ENCODE results near the gene PCSK6. TPM values are rescaled to one million over a fixed set of nuclear protein-coding genes. Genes with fewer than 3 reads are reported as not detected.

PCSK6 gene
- total RNA-seq, 2 donors from 2014 or later = 5.1 to 8.8 TPM

DNA sequence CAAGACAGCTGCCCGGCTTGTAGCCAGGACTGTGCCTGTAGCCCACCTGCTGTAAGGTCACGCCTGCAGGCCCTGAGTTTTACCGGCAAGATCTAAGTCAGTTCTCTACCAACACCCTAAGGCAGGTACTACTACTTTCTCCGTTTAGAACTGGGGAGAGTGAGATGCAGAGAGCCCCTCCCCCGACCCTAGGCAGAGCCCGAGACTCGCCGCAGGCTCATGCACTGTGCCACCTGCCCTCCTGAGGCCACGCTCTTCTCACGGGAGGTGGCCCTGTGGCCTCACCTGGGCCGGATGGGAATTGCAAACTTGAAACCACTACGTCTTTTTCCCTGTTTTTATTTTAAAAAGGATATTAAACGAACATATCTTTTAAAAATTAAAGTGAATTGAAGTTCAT is 36.9 kb upstream of the PCSK6 start:
- no peak overlapping the region for H3K27ac ChIP-seq
- no peak for ATAC-seq (ENCODE audit: insufficient number of reproducible peaks, low FRiP score, low read depth)
- H3K9me3 ChIP-seq = no peaks in the 10 kb centered on the region

DNA sequence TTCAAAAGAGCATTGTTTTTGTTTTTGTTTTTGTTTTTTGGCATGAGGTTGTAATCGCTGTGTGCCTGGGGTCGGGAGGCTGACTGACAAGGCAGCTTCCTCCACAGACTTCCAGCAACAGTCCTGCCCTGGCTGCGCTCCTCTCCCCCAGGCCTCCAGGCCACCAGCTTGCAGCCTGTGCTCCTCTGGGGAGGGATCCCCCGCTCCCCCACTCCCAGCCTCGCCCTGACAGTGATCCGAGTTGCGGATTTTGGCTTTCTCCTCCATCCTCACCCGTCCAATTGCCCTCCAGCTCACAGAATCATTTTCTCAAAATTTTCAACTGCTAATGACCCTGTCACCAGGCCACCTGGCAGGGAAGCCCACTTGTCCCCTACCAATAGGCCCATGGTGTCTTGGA is 36.5 kb upstream of the PCSK6 start:
- H3K9me3 ChIP-seq = no peaks in the 10 kb centered on the region
- no peaks in the 10 kb centered on the region for H3K36me3 ChIP-seq
- TF ChIP-seq, protein P1, sequence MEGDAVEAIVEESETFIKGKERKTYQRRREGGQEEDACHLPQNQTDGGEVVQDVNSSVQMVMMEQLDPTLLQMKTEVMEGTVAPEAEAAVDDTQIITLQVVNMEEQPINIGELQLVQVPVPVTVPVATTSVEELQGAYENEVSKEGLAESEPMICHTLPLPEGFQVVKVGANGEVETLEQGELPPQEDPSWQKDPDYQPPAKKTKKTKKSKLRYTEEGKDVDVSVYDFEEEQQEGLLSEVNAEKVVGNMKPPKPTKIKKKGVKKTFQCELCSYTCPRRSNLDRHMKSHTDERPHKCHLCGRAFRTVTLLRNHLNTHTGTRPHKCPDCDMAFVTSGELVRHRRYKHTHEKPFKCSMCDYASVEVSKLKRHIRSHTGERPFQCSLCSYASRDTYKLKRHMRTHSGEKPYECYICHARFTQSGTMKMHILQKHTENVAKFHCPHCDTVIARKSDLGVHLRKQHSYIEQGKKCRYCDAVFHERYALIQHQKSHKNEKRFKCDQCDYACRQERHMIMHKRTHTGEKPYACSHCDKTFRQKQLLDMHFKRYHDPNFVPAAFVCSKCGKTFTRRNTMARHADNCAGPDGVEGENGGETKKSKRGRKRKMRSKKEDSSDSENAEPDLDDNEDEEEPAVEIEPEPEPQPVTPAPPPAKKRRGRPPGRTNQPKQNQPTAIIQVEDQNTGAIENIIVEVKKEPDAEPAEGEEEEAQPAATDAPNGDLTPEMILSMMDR (IDR thresholded peaks at IDR 0.05) = no peak
- DNase-seq (ENCODE audit: low spot score) (no peak), ATAC-seq (ENCODE audit: insufficient number of reproducible peaks, low FRiP score, low read depth) (no peak)
- H3K27me3 ChIP-seq (replicated peaks; ENCODE audit: insufficient read depth) = no peaks in the 10 kb centered on the region
- no peak overlapping the region for H3K27ac ChIP-seq
- no peaks in the 10 kb centered on the region for H3K4me1 ChIP-seq (ENCODE audit: control insufficient read depth in 1 of 2, low read depth in 2 of 2)
- no peak overlapping the region for H3K4me3 ChIP-seq

More for the DNA sequence above, 36.9 kb upstream of the PCSK6 start:
- Histone ChIP-seq H3K36me3 (no peaks in the 10 kb centered on the region), H3K4me3 (no peak overlapping the region), H3K4me1 (ENCODE audit: control insufficient read depth in 1 of 2, low read depth in 2 of 2) (no peaks in the 10 kb centered on the region), H3K27me3 (replicated peaks; ENCODE audit: insufficient read depth) (no peaks in the 10 kb centered on the region)
- DNase-seq (ENCODE audit: low spot score) = no peak
- TF ChIP-seq, protein P1 (IDR thresholded peaks at IDR 0.05) = no peak

DNA sequence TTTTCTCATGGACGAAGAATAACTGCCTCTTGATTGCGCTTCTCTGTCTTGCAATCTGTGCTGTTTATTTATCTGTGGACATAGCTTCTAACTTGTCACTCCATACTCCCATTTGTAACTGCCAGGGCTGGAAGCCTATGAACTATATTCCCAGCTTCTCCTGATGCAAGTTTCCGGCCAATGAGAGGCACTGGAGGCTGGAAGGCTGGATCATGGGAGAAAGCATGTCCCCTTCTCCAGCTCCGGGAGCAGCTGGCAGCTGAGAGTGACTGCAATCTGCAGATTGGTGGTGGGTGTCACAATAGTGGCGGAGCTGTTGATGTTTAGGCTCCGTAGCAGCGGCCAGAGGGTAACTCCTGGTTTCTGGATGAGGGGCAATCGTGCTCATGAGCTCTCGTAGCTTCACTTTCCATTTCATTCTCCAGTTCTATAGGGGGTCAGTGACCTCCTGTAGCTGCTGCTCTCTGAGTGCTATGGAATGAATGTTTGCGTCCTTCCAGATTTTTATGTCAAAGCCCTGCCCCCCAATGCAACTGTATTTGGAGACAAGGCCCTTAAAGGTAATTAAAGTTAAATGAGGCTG is 35.7 kb upstream of the PCSK6 start:
- no peak overlapping the region for H3K27ac ChIP-seq
- ATAC-seq (ENCODE audit: insufficient number of reproducible peaks, low FRiP score, low read depth) = no peak
- no peak overlapping the region for H3K4me3 ChIP-seq
- H3K36me3 ChIP-seq = no peaks in the 10 kb centered on the region
- TF ChIP-seq, protein P1 (IDR thresholded peaks at IDR 0.05) = no peak
- no peaks in the 10 kb centered on the region for H3K9me3 ChIP-seq
- DNase-seq (ENCODE audit: low spot score) = no peak
- no peaks in the 10 kb centered on the region for H3K27me3 ChIP-seq (replicated peaks; ENCODE audit: insufficient read depth)
- no peaks in the 10 kb centered on the region for H3K4me1 ChIP-seq (ENCODE audit: control insufficient read depth in 1 of 2, low read depth in 2 of 2)

DNA sequence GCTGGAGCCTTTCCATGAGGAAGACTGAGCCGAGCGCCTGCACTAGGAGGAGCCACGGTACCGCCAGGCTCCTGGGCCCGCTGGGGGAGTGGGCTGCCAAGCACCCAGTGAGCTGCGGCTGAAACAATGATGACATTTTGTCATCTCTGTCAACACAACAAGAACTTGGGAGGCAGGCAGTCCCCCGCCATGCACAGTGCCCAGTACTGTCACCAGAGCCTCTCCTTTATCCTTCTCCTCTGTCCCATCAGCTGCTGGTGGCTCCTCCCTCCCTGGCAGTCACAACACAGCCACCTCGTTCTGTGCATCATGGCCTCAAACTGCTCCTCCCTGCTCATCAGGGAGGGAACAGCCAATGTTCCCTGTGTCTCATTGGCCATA is 34.0 kb upstream of the PCSK6 start:
- no peaks in the 10 kb centered on the region for H3K27me3 ChIP-seq (replicated peaks; ENCODE audit: insufficient read depth)
- no peak for ATAC-seq (ENCODE audit: insufficient number of reproducible peaks, low FRiP score, low read depth)
- H3K4me3 ChIP-seq = no peak overlapping the region
- H3K9me3 ChIP-seq = peaks cover under 1% of the 10 kb centered on the region
- TF ChIP-seq, protein P1 (IDR thresholded peaks at IDR 0.05) = no peak
- no peak overlapping the region for H3K27ac ChIP-seq
- DNase-seq (ENCODE audit: low spot score) = no peak
- H3K4me1 ChIP-seq (ENCODE audit: control insufficient read depth in 1 of 2, low read depth in 2 of 2) = no peaks in the 10 kb centered on the region
- no peaks in the 10 kb centered on the region for H3K36me3 ChIP-seq

DNA sequence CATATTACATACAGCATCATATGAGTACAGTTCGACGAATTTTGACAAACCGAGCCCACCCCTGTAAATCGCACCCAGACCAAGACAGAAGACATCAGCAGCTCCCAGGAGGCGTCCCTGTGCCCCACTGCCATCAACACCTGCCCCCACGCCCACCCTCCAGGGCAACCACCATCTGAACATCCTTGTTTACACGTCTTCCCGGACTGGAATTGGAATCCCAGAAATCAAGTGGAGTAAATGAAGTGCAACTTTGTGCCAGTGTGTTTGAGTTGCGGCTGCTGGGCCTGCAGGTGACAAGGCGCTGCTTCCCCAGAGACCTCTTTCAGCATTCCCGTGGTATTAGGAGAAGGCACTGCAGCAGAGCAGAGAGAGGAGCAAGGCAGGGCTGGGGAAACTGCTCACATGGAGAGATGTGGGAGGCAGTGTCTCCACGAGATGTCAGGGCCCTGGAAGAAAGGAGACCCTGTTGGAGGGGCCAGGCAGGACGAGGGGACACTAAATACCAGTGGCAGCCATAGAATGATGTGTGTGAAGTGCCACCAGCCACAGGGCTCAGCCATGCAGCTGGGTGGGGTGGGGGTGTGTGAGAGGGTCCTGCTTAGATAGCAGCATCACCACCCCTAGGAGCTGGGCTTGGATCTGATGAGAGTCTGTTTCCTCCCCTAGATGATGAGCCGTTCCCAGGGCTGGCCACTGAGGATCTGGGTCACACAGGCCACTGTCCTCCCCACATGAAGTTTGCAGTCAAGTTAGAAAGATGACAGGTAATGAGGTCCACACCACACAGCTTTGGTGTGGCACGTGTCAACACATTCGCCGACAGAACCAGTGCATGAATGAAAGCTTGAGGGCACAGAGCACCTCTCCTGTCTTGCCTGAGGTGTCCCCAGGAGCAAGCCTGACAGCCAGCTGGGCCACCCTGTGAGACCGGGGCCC is 33.4 kb upstream of the PCSK6 start:
- Histone ChIP-seq H3K4me3 (no peak overlapping the region), H3K27me3 (replicated peaks; ENCODE audit: insufficient read depth) (no peaks in the 10 kb centered on the region), H3K36me3 (no peaks in the 10 kb centered on the region), H3K4me1 (ENCODE audit: control insufficient read depth in 1 of 2, low read depth in 2 of 2) (no peaks in the 10 kb centered on the region), H3K9me3 (peaks cover 7% of the 10 kb centered on the region), H3K27ac (no peak overlapping the region)
- ATAC-seq (ENCODE audit: insufficient number of reproducible peaks, low FRiP score, low read depth) = no peak
- no peak for DNase-seq (ENCODE audit: low spot score)
- TF ChIP-seq, protein P1 (IDR thresholded peaks at IDR 0.05) = no peak
